HepG2 (cell line): Measurements from ENCODE around the gene UBE2O. TPM values are rescaled to one million over a fixed set of nuclear protein-coding genes. Genes with fewer than 3 reads are reported as not detected.

Source experiments
- BRD4 ChIP-seq: sonication (generic); formaldehyde crosslinking; IDR thresholded peaks from 2 replicates; pipeline ENCODE4 v1.4.0; 2020; ENCODE audit warnings: missing genetic modification reagents
- CBX2 ChIP-seq, 2 experiments: fragments of 200-600 bp in 1 of 2; sonication (generic); formaldehyde crosslinking in 1 of 2; IDR thresholded peaks; 2 replicates each; pipeline versions ENCODE4 v1.7.0 to v1.8.1; 2018 to 2022; ENCODE audit warnings: low read depth in 2 of 2, low read length in 1 of 2, mild to moderate bottlenecking in 1 of 2, missing genetic modification reagents in 1 of 2
- CEBPG ChIP-seq: IDR thresholded peaks from 2 replicates; pipeline ENCODE4 v1.6.1; 2016
- FOXP1 ChIP-seq, 2 experiments: fragments of 450-650 bp in 1 of 2; IDR thresholded peaks; 2 replicates each; pipeline ENCODE4 v1.6.1; 2017 to 2018; ENCODE audit warnings: antibody characterized with exemption in 1 of 2
- ISL2 ChIP-seq: sonication (generic); formaldehyde crosslinking; IDR thresholded peaks from 2 replicates; pipeline ENCODE4 v1.5.0; 2020; ENCODE audit warnings: missing genetic modification reagents
- KDM2A ChIP-seq: sonication (generic); formaldehyde crosslinking; IDR thresholded peaks from 2 replicates; pipeline ENCODE4 v1.4.0; 2020; ENCODE audit warnings: low read depth, missing genetic modification reagents, borderline replicate concordance
- MEF2D ChIP-seq: sonication (generic); formaldehyde crosslinking; IDR thresholded peaks from 2 replicates; pipeline ENCODE4 v1.5.1; 2020; ENCODE audit warnings: mild to moderate bottlenecking, missing genetic modification reagents
- MTF1 ChIP-seq: sonication (generic); formaldehyde crosslinking; IDR thresholded peaks from 2 replicates; pipeline ENCODE4 v1.5.0; 2020; ENCODE audit warnings: missing genetic modification reagents
- NFIC ChIP-seq: IDR thresholded peaks from 2 replicates; pipeline ENCODE4 v1.6.1; 2012; ENCODE audit warnings: mild to moderate bottlenecking, low read length, inconsistent platforms
- PHF21A ChIP-seq: sonication (generic); formaldehyde crosslinking; IDR thresholded peaks from 2 replicates; pipeline ENCODE4 v1.5.0; 2020; ENCODE audit warnings: mild to moderate bottlenecking, missing genetic modification reagents
- POLR2AphosphoS5 ChIP-seq: IDR thresholded peaks from 2 replicates; pipeline ENCODE4 v1.6.1; 2012; ENCODE audit warnings: low read depth, low read length
- RXRB ChIP-seq: IDR thresholded peaks from 2 replicates; pipeline ENCODE4 v1.6.1; 2016; ENCODE audit warnings: borderline replicate concordance, missing genetic modification reagents, missing compliant biosample characterization
- SALL1 ChIP-seq: sonication (generic); formaldehyde crosslinking; IDR thresholded peaks from 2 replicates; pipeline ENCODE4 v1.8.0; 2022; ENCODE audit warnings: mild to moderate bottlenecking, missing genetic modification reagents
- SAP130 ChIP-seq: IDR thresholded peaks from 2 replicates; pipeline ENCODE4 v1.6.1; 2016; ENCODE audit warnings: low read depth
- SP1 ChIP-seq, 2 experiments: fragments of 450-650 bp in 1 of 2; sonication (generic) in 1 of 2; formaldehyde crosslinking in 1 of 2; IDR thresholded peaks; 2 replicates each; pipeline versions ENCODE4 v1.4.0 to v1.6.1; 2016 to 2020; ENCODE audit warnings: missing genetic modification reagents in 1 of 2
- ZNF292 ChIP-seq: sonication (generic); formaldehyde crosslinking; IDR thresholded peaks from 2 replicates; pipeline ENCODE4 v1.8.1; 2022; ENCODE audit warnings: mild to moderate bottlenecking, low read depth, missing genetic modification reagents, borderline replicate concordance
- ZNF383 ChIP-seq: sonication (generic); formaldehyde crosslinking; IDR thresholded peaks from 2 replicates; pipeline ENCODE4 v1.4.0; 2020; ENCODE audit warnings: missing genetic modification reagents, mild to moderate bottlenecking, borderline replicate concordance
- ZNF550 ChIP-seq: sonication (generic); formaldehyde crosslinking; IDR thresholded peaks from 2 replicates; pipeline ENCODE4 v1.4.0; 2020; ENCODE audit warnings: mild to moderate bottlenecking, missing genetic modification reagents, borderline replicate concordance
- polyA plus RNA-seq, 8 experiments: library from polyadenylated mRNA; depleted of rRNA in 3 of 8; stranded (reverse) in 7 of 8; unstranded in 1 of 8; fragments of >200 nt; fragmentation: Illumina TruSeq in 4 of 8; extraction: Trizol in 4 of 8; gene quantifications; 2 replicates each; pipeline versions ENCODE4 v1.2.1 to v1.2.3, GENCODE V29; 2011 to 2016; ENCODE audit warnings: low read depth in 4 of 8, missing spikeins in 1 of 8, mixed read lengths in 1 of 8; ENCODE audit not compliant: insufficient read depth in 1 of 8
- total RNA-seq, 5 experiments: library from RNA; depleted of rRNA; stranded (reverse); fragments of >200 nt; fragmentation: Illumina TruSeq; extraction: Trizol; gene quantifications; 2 replicates each; pipeline ENCODE4 v1.2.3, GENCODE V29; 2016; ENCODE audit warnings: low read depth in 1 of 5
- TF ChIP-seq, protein P1 (sequence below): sonication (generic); formaldehyde crosslinking; IDR thresholded peaks from 2 replicates; pipeline ENCODE4 v1.5.0; 2020; ENCODE audit warnings: mild to moderate bottlenecking, missing genetic modification reagents
- TF ChIP-seq, protein P2 (sequence below): IDR thresholded peaks from 2 replicates; pipeline ENCODE4 v1.6.1; 2016; ENCODE audit warnings: missing genetic modification reagents, missing compliant biosample characterization
- TF ChIP-seq, protein P3 (sequence below): sonication (generic); formaldehyde crosslinking; IDR thresholded peaks from 2 replicates; pipeline ENCODE4 v1.4.0; 2020; ENCODE audit warnings: missing genetic modification reagents; ENCODE audit errors: not compliant biosample characterization
- TF ChIP-seq, protein P4 (sequence below): sonication (generic); formaldehyde crosslinking; IDR thresholded peaks from 2 replicates; pipeline ENCODE4 v1.4.0; 2020; ENCODE audit warnings: missing genetic modification reagents

The UBE2O gene
- total and polyA plus RNA-seq, 2 of the 13 experiments (the other 11 are each of a cell fraction or from before 2014, with no cell fraction given), result 21.5 to 23.5 TPM

DNA sequence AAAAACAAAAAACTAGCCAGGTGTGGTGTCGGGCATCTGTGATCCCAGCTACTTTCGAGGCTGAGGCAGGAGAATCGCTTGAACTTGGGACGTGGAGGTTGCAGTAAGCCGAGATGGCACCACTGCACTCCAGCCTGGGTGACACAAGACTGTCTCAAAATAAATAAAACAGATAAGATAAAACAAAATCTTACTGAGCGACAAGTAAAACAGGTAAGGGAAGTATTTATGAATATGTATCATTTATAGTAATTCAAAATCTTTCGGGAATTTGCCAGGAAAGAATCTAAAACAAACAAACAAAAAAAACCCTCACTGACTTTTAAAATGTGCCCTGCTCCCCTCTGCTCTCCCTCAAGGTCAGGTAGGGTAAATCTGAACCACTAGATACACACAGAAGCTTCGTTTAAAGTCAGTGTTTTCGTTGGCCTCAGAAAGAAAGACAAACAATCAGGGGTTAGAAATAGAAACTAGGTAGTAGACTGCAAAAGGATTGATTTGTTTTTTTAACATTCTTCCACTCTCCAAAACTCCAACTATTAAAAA lies 101.4 kb downstream of the UBE2O start (continued):
- TF ChIP-seq, protein P1, sequence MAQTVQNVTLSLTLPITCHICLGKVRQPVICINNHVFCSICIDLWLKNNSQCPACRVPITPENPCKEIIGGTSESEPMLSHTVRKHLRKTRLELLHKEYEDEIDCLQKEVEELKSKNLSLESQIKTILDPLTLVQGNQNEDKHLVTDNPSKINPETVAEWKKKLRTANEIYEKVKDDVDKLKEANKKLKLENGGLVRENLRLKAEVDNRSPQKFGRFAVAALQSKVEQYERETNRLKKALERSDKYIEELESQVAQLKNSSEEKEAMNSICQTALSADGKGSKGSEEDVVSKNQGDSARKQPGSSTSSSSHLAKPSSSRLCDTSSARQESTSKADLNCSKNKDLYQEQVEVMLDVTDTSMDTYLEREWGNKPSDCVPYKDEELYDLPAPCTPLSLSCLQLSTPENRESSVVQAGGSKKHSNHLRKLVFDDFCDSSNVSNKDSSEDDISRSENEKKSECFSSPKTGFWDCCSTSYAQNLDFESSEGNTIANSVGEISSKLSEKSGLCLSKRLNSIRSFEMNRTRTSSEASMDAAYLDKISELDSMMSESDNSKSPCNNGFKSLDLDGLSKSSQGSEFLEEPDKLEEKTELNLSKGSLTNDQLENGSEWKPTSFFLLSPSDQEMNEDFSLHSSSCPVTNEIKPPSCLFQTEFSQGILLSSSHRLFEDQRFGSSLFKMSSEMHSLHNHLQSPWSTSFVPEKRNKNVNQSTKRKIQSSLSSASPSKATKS (CRISPR knock-in tag), result 0 out of 2 replicates have a peak, but pooled peaks have one; percentile 58
- TF ChIP-seq ISL2 (peak; percentile 64; the same call in 1 of the 2 replicates), BRD4 (CRISPR knock-in tag) (0 out of 2 replicates have a peak, but pooled peaks have one; percentile 24), CEBPG (CRISPR knock-in tag) (peak; percentile 5; the same call in 1 of the 2 replicates), KDM2A (0 out of 2 replicates have a peak, but pooled peaks have one; percentile 45), ZNF292 (CRISPR knock-in tag) (peak; percentile 83; the same call in 1 of the 2 replicates), RXRB (peak; percentile 88), SALL1 (CRISPR knock-in tag) (peak; percentile 77), SAP130 (CRISPR knock-in tag) (peak; percentile 92), ZNF383 (CRISPR knock-in tag) (0 out of 2 replicates have a peak, but pooled peaks have one; percentile 41), PHF21A (CRISPR knock-in tag) (peak; percentile 78; the same call in 1 of the 2 replicates), SP1 (IDR thresholded peaks at IDR 0.05) (no peak), SP1 (CRISPR knock-in tag; IDR thresholded peaks at IDR 0.05) (0 out of 2 replicates have a peak, but pooled peaks have one; percentile 42), FOXP1 (IDR thresholded peaks at IDR 0.05) (no peak), FOXP1 (CRISPR knock-in tag; IDR thresholded peaks at IDR 0.05) (peak; percentile 82), ZNF550 (CRISPR knock-in tag) (no peak), POLR2AphosphoS5 (peak; percentile 65), MTF1 (no peak), CBX2 (IDR thresholded peaks at IDR 0.05; ENCODE audit: low read depth, low read length) (no peak), CBX2 (CRISPR knock-in tag; IDR thresholded peaks at IDR 0.05; ENCODE audit: low read depth) (0 out of 2 replicates have a peak, but pooled peaks have one; percentile 39), NFIC (peak; percentile 61; the same call in 1 of the 2 replicates), MEF2D (CRISPR knock-in tag) (peak; percentile 99)
- TF ChIP-seq, protein P2, sequence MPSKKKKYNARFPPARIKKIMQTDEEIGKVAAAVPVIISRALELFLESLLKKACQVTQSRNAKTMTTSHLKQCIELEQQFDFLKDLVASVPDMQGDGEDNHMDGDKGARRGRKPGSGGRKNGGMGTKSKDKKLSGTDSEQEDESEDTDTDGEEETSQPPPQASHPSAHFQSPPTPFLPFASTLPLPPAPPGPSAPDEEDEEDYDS (CRISPR knock-in tag), result peak; percentile 32; the same call in 1 of the 2 replicates
- TF ChIP-seq, protein P3, sequence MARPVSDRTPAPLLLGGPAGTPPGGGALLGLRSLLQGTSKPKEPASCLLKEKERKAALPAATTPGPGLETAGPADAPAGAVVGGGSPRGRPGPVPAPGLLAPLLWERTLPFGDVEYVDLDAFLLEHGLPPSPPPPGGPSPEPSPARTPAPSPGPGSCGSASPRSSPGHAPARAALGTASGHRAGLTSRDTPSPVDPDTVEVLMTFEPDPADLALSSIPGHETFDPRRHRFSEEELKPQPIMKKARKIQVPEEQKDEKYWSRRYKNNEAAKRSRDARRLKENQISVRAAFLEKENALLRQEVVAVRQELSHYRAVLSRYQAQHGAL (CRISPR knock-in tag), result no peak
- TF ChIP-seq, protein P4, sequence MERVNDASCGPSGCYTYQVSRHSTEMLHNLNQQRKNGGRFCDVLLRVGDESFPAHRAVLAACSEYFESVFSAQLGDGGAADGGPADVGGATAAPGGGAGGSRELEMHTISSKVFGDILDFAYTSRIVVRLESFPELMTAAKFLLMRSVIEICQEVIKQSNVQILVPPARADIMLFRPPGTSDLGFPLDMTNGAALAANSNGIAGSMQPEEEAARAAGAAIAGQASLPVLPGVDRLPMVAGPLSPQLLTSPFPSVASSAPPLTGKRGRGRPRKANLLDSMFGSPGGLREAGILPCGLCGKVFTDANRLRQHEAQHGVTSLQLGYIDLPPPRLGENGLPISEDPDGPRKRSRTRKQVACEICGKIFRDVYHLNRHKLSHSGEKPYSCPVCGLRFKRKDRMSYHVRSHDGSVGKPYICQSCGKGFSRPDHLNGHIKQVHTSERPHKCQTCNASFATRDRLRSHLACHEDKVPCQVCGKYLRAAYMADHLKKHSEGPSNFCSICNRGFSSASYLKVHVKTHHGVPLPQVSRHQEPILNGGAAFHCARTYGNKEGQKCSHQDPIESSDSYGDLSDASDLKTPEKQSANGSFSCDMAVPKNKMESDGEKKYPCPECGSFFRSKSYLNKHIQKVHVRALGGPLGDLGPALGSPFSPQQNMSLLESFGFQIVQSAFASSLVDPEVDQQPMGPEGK (CRISPR knock-in tag), result 0 out of 2 replicates have a peak, but pooled peaks have one; percentile 26
